SH-SY5Y (cell line): ENCODE measurements around the gene ENTPD8.
A peak's percentile ranks its signal among the peaks of the same experiment; 100 is the strongest.

Experiments used
- GATA2 ChIP-seq: IDR thresholded peaks from 2 replicates; pipeline ENCODE4 v1.6.1; 2011; ENCODE audit warnings: mild to moderate bottlenecking, low read depth, low read length
- GATA3 ChIP-seq: IDR thresholded peaks from 2 replicates; pipeline ENCODE4 v1.6.1; 2011; ENCODE audit warnings: low read depth, mild to moderate bottlenecking, low read length, moderate library complexity

Gene ENTPD8

GRCh38 chr9:137441289-137441934, at the start of gene ENTPD8:
ENTPD8 (minus strand) TSS chr9:137441357; CDS start chr9:137438285, 3,072 bp downstream.
- no peak for TF ChIP-seq GATA3
- no peak for TF ChIP-seq GATA2

GRCh38 chr9:137490532-137491186, 49.5 kb upstream of the ENTPD8 start:
- TF ChIP-seq GATA3: no peak
- TF ChIP-seq GATA2: no peak

- TF ChIP-seq GATA2 (no peak), GATA3 (no peak)
These were observed 47.7 kb upstream of the ENTPD8 start for GRCh38 chr9:137488906-137489305.

GRCh38 chr9:137488327-137488653, 47.1 kb upstream of the ENTPD8 start:
- TF ChIP-seq GATA2 (no peak), GATA3 (no peak)

- TF ChIP-seq GATA2 (no peak), GATA3 (no peak)
These were observed 46.5 kb upstream of the ENTPD8 start for GRCh38 chr9:137487454-137488326.

GRCh38 chr9:137486545-137487453, 45.6 kb upstream of the ENTPD8 start:
- TF ChIP-seq GATA3 (no peak), GATA2 (no peak)

- no peak for TF ChIP-seq GATA2
These were observed 45.0 kb upstream of the ENTPD8 start for GRCh38 chr9:137486141-137486490.

GRCh38 chr9:137485343-137486140, 44.4 kb upstream of the ENTPD8 start:
- no peak for TF ChIP-seq GATA2
- TF ChIP-seq GATA3: no peak

- no peak for TF ChIP-seq GATA3
- TF ChIP-seq GATA2: no peak
These were observed 43.6 kb upstream of the ENTPD8 start for GRCh38 chr9:137484551-137485315.

GRCh38 chr9:137482094-137482781, 41.1 kb upstream of the ENTPD8 start:
- no peak for TF ChIP-seq GATA2

GRCh38 chr9:137480686-137481683, 39.8 kb upstream of the ENTPD8 start:
- no peak for TF ChIP-seq GATA3
- TF ChIP-seq GATA2: peak; percentile 56; the same call in 1 of the 2 replicates
